Umbilical cord (tissue), 2 donors: ENCODE data around the gene GNAI2. TPM values are rescaled to one million over a fixed set of nuclear protein-coding genes. Genes with fewer than 3 reads are reported as not detected.
"Not testable (repeated sequence)": the region's sequence is repeated elsewhere in the genome, so short reads cannot be mapped to it uniquely, and the experiment has no call there.

Experiments
- DNase-seq: peaks from one replicate; pipeline ENCODE4 v3.0.0-alpha.2; 2015; ENCODE audit warnings: low spot score
- total RNA-seq: library from RNA; depleted of rRNA; stranded (reverse); fragments of >200 nt; gene quantifications from one replicate; pipeline ENCODE4 v1.2.3, GENCODE V29; 2014; ENCODE audit warnings: low replicate concordance; ENCODE audit not compliant: insufficient read depth

GNAI2 gene
- total RNA-seq, 1 donor from 2014 or later = 93.9 TPM

DNA sequence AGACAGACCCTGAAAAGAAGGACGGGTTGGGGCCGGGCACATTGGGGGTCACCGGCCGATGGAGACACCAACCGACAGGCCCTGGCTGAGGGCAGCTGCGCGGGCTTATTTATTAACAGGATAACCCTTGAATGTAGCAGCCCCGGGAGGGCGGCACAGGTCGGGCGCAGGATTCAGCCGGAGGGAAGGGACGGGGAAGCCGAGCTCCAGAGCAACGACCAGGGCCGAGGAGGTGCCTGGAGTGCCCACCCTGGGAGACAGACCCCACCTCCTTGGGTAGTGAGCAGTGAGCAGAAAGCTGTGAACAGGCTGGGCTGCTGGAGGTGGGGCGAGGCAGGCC is 40.7 kb downstream of the GNAI2 start:
- no peak for DNase-seq

DNA sequence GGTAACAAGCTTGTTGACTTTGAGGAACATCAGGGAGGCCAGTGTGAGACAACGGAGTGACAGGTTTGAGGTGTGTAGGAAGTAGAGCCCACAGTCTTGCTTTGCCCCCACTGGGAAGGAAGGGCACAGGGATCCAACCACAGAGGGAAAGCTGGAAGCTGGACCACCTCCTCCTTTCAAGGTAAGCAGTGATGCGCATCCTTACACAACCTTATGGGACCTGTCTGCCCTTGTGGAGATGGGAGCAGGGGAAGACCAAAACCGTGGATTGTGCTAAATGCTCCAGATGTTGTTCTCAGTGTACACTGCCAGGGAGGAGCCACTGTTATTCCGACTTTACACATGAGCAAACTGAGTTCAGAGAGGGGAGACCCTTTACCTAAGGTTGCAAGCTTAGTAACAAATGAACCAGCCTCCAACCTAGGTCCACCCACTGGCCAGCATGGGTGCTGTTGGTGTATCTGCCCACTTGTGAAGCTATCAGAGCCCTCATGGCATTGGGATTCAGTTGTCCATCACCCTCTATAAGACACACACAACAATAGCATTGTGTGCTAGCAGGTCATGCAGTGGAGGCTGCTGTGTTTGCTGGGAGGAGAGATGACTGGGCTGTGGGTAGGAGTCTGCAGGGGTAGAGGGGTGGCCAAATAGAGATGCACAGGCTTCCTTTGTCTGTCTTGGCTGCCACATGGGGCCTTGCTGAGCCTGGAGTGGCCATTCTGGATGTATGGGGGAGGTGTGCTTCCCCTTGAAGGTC is 42.3 kb downstream of the GNAI2 start:
- no peak for DNase-seq

GRCh38 chr3:50278880-50279224 is 42.8 kb downstream of the GNAI2 start, which contains the start of gene LSMEM2:
Gene LSMEM2, plus strand, starts transcription at chr3:50279087. Its CDS starts 27 bp downstream, at chr3:50279114.
- no peak for DNase-seq

DNA sequence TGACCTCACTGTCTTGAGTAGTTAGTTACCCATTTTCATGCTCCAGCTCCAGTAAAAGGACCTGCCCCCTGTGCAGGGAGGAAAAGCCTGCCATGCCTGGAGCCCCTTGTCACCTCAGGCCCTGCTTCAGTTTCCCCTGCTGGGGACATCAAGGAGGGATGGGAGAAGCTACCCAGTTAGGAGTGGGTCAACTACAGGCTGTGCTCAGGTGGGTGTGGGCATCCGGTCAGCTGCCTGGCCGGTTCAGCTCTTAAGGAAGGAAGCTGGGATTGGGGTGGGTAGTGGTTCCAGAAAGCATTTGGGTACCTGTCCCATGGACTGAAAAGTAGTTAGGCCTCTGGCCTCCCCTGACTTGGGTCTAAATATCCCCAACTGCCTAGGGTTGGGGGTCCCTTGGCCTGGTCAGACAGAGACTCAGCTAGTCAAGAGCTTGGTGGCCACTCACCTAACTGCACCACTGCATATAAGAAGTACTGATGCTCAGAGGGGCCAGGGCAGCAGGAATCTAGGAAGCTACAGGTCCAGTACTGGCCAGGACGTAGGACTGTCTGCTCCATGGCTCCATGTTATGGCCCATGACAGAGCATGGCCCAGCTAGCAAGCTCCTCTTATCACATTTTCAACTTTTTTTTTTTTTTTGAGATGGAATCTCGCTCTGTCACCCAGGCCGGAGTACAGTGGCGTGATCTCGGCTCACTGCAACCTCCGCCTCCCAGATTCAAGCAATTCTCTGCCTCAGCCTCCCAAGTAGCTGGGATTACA is 43.4 kb downstream of the GNAI2 start:
- no peak for DNase-seq

GRCh38 chr3:50284121-50284520 is 48.1 kb downstream of the GNAI2 start:
- DNase-seq = not testable (repeated sequence)

DNA sequence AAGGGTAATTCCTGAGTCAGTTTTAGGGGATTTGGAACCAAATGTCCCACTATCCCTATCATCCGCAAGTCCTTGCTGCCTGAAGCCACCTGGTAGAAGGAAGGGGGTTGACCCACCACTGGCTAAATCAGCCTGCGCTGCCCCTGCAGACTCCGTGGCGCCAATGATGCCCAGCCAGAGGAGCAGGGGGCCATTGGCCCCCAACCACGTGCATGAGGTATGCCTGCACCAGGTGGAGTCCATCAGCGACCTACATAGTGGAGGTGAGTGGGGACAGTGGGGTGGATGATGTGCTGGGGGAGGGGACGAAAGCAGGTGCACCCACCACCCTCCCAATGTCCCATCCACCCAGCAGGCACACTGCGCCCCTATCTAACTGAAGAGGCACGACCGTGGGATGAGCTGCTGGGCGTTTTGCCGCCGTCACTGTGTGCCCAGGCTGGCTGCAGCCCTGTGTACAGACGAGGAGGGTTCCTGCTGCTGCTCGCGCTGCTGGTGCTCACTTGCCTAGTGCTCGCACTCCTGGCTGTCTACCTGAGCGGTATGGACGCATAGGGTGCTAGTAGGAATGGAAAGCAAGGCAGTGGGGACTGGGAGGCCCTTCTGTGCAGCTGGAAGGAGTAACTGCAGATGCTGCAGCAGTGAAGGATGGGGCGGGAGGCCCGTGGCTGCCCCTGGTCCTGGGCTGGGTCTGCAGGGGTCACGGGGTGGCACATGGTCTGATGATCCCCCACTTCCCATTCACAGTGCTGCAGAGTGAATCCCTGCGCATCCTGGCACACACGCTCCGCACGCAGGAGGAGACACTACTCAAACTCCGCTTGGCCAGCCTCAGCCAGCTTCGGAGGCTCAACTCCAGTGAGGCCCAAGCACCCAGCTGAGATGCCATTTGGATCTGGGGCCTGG is 50.6 kb downstream of the GNAI2 start:
- no peak for DNase-seq

DNA sequence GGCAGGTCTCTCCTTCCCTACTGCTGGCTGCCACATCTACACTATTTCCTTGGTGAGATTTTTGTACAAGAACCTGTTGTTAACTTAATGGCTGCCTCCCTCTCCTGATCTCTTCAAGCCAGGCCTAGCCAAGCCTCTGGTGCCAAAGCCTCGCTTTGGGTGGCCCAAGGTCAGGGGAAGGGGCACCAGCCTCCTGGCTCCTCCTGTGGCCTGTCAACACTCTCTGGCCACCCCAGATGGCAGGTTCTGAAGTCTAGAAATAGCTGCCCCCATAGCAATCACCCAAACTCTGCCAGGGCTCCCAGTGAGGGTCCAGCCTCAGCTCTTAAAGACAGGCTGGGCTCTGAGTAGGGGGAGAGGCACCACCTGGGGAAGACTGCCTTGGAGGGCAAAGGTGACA is 51.3 kb downstream of the GNAI2 start:
- DNase-seq = no peak

GRCh38 chr3:50288387-50289007 is 52.5 kb downstream of the GNAI2 start:
- no peak for DNase-seq

- no peak for DNase-seq
Measured at GRCh38 chr3:50289130-50289529, 53.1 kb downstream of the GNAI2 start.

DNA sequence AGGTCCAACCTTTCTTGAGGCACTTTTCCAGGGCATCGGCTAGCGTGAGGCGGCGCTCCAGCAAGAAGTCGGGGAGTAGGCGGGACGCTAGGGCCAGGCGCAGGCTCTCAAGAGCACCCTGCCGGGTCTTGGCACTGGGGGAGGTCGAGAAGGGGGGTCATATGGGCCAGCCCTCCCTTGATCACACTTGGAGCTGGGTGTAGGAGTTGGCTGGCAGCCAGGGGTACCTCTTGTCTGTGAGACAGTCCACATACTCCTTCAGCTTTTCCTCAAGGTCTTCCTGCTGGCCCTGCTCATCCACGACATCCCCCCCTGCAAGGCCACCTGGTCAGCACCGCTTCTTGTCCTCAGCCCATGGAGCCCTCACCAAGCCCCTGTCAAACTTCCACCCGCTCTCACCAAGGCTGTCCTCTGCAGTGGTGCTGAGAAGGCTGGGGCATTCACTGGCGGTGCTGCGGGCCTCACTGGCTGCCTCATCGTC is 54.2 kb downstream of the GNAI2 start:
- no peak for DNase-seq

- peak; percentile 99 for DNase-seq
Measured at GRCh38 chr3:50292159-50293078, 56.4 kb downstream of the GNAI2 start, which contains the start of gene IFRD2. Gene IFRD2, minus strand, starts transcription at chr3:50292429. Its CDS starts 155 bp downstream, at chr3:50292274.

- DNase-seq = no peak
Measured at GRCh38 chr3:50293079-50293801, 57.2 kb downstream of the GNAI2 start.

DNA sequence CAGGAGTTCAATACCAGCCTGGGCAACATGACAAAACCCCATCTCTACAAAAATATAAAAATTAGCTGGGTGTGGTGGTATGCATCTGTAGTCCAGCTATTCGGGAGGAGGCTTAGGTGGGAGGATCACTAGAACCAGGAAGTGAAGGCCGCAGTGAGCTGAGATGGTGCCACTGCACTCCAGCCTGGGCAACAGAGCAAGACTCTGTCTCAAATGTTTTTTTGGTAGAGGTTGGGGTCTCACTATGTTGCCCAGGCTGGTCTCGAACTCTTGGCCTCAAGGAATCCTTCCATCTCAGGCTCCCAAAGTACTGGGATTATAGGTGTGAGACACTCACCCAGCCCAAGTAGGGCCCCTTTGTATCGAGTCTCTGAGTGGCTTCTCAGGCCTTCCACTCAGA is 58.1 kb downstream of the GNAI2 start:
- no peak for DNase-seq

- DNase-seq = no peak
Measured at GRCh38 chr3:50294492-50295403, 58.7 kb downstream of the GNAI2 start.

DNA sequence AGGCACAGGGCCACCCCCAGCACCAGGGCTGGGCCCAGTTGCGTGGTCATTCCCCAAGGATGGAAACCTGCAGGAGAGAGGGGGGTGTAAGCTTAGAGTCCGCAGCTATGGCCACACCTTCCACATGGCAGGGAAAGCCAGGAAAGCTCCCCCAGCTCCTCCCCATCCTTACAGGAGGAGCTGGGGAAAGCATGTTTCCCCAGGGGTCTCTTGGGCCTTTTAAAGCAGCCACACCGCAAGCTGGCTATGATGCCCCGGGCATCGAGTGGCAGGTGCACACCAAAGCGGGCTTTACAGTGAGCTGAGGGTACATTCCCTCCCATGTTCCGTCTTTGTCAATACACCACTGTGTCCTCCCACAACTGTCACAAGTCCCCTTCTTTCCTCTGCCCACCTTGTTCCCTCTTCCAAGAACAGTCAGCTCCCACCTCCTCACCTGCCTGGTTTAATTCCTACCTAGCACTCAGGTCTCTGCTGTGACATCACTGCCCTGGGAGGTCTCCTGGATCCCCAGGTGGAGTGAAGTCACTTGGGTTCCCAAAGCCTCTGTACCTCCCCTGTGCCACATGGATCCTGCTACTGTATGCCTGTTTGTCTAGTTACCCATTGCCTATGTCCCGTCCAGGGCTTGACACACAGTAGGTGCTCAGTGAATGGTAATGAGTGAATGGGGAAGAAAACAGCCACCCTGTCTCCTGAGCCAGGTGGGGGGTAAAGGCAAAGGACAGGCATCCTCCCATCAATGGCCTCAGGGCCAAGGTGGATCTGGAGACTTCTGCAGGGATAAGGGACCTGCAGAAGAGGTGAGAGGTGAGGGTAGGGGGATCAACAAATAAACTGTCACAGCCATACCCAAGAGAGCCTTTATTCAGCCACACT is 59.8 kb downstream of the GNAI2 start:
- no peak for DNase-seq

GRCh38 chr3:50296721-50297383 is 60.8 kb downstream of the GNAI2 start:
- DNase-seq = no peak

GRCh38 chr3:50297384-50297775 is 61.4 kb downstream of the GNAI2 start:
- DNase-seq = no peak
